Measurements from ENCODE around the gene RNASE13.

The RNASE13 gene, protein sequence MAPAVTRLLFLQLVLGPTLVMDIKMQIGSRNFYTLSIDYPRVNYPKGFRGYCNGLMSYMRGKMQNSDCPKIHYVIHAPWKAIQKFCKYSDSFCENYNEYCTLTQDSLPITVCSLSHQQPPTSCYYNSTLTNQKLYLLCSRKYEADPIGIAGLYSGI

DNA sequence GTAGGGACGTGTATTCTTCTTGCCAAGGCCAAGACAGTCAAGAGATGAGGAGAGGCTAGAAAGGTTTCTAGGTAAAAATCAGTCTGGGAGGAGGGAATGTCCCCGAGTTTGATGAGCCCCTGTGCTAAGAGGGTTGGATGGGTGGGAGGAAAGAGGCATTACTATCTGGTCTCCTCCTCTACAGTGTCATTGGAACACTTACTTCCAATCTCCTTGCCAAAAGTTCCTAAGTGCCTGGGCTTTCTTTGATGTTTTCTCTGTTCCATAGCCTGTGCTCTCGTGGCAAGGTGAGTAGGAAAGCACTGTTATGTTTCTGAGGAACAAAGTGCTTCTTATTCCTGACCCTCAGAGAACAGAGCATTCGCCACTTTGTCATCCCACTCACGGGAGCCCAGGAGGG lies at the start of gene RNASE13:
Gene RNASE13 (minus strand): TSS at position 101 of the 400 bp plus-strand sequence. CDS start 519 bp downstream, outside the sequence.
- DNase-seq: no peak

DNA sequence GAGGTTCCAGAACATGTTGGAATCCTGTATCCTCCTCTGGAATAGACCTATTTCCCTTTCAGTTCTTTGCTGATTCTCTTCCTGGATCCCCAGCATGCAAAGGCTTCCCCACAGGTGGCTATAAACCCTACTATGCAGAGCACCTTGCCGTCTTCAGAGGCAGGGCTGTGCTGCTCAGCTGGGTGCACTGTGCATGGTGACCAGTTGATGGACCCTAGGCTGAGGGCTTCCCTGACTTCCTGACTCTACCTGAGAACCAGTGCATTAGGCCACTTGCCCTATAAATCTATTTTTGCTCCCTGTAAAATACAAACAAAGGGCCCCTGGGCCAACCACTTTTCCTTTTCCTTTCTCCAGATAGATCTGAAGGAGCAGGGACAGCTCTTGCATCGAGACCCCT lies 49.8 kb upstream of the RNASE13 start:
- no peak for DNase-seq

DNA sequence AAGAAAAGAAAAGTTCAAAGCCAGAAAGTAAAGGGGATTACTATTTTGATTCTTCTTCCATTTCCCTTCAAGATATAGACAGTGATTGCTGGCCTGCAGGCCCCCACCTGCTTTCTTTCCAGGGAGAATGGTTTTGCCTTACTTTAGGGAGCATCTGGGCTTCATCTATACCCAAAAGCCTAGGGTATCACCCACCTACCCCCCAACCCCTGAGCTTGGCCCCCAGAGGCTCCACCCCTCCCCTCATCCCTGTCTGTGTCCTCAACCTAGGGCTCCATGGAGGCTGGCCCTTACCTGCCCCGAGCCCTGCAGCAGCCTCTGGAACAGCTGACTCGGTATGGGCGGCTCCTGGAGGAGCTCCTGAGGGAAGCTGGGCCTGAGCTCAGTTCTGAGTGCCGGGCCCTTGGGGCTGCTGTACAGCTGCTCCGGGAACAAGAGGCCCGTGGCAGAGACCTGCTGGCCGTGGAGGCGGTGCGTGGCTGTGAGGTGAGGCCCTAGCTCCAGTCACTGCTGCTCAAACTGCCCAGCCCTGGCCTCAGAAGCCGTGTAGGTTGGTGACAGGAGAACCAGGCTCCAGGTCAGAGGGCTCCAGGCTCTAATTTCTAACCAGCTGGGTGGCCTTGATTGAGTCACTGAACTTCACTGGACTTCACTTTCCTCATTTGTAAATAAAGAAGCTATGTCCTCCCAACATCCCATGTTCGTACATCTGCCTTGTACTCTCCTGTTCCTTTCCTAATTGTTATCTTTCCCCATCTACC lies 49.1 kb upstream of the RNASE13 start:
- DNase-seq: no peak

DNA sequence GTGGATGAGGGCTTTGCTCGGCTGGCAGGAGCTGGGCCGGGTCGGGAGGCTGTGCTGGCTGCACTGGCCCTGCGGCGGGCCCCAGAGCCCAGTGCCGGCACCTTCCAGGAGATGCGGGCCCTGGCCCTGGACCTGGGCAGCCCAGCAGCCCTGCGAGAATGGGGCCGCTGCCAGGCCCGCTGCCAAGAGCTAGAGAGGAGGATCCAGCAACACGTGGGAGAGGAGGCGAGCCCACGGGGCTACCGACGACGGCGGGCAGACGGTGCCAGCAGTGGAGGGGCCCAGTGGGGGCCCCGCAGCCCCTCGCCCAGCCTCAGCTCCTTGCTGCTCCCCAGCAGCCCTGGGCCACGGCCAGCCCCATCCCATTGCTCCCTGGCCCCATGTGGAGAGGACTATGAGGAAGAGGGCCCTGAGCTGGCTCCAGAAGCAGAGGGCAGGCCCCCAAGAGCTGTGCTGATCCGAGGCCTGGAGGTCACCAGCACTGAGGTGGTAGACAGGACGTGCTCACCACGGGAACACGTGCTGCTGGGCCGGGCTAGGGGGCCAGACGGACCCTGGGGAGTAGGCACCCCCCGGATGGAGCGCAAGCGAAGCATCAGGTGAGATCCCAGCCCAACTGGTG lies 47.0 kb upstream of the RNASE13 start:
- DNase-seq: no peak

DNA sequence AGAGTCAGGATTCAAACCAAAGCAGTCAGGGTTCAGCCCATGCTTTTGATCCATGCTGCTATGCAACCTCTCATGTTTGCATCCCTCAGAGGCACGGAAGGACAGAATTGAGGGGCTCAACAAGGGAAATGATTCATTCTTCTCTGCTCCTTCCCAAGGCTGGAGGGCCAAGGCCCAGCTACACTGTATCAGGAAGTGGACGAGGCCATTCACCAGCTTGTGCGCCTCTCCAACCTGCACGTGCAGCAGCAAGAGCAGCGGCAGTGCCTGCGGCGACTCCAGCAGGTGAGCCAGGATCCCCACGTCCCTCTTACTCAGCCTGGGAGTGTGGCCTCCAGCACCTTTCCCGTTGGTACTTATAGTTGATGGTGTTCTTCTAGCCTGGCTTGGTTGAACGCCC lies 44.1 kb upstream of the RNASE13 start:
- no peak for DNase-seq

DNA sequence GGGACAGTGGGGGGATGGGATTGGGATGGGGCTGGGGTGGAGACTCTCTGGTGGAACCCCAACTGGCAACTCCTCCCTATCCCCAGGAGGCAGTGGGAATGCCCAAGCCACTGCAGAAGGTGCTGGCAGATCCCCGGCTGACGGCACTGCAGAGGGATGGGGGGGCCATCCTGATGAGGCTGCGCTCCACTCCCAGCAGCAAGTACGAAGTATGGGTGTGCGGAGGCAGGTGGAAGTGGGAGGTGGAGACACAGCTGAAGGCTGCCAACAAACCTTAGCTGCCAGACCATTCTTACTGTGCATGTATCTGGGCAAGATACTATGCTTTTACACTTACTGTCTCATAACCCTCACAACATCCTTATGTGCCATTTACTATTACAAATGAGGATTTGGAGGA lies 43.7 kb upstream of the RNASE13 start:
- DNase-seq: no peak

DNA sequence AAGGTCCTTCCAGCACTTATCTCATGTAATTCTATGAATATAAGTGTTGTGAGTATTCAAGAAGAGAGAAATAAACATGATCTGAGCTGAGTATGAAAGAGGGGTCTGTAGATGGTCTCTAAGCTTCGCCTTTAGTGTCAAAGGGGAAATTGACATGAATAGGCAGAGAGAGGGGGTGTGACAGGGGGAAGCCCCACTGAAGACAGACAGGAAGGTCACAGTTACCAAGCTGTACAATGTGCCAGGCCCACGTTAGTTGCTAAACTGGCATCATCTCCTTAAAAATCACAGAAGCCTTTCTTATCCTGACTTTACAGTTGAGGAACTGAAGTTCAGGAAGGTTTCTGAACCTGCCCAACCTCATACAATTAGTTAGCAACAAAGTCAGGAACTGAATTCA lies 43.1 kb upstream of the RNASE13 start:
- DNase-seq: no peak

DNA sequence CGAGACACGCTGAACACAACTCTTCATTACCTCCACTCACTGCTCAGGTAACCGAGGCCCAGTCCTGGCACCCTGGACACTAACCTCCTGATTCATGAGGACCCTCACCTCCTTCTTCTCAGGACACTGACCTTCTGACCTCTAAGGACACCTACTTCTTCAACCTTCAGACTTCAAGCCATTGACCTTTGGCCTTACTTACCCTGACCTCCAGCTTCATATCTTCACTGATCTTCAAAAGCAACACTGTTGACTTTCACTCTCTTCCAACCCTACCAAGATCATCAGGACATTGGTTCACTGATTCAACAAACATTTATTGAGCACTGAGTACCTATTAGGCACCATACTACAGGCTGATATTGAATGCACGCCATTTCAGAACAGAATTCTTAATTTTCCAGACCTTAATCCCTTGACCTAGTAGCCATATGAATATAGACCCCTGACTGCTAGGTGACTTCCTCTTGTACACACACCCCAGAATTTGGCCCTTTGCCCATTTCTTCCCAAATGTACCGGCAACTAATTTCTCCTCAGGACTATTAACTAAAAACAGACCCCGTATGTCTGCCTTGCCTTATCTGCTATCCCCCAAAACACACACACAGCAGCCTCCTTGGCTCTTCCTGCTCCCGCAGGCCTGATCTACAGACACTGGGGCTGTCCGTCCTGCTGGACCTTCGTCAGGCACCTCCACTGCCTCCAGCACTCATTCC lies 41.3 kb upstream of the RNASE13 start:
- no peak for DNase-seq

DNA sequence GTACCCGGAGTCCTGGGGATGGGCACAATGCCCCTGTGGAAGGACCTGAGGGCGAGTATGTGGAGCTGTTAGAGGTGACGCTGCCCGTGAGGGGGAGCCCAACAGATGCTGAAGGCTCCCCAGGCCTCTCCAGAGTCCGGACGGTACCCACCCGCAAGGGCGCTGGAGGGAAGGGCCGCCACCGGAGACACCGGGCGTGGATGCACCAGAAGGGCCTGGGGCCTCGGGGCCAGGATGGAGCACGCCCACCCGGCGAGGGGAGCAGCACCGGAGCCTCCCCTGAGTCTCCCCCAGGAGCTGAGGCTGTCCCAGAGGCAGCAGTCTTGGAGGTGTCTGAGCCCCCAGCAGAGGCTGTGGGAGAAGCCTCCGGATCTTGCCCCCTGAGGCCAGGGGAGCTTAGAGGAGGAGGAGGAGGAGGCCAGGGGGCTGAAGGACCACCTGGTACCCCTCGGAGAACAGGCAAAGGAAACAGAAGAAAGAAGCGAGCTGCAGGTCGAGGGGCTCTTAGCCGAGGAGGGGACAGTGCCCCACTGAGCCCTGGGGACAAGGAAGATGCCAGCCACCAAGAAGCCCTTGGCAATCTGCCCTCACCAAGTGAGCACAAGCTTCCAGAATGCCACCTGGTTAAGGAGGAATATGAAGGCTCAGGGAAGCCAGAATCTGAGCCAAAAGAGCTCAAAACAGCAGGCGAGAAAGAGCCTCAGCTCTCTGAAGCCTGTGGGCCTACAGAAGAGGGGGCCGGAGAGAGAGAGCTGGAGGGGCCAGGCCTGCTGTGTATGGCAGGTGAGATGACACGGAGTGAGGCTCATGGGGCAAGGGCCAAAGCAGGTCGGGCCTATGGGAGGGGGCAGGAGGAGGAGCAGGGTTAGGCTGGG lies 40.0 kb upstream of the RNASE13 start:
- DNase-seq: no peak

DNA sequence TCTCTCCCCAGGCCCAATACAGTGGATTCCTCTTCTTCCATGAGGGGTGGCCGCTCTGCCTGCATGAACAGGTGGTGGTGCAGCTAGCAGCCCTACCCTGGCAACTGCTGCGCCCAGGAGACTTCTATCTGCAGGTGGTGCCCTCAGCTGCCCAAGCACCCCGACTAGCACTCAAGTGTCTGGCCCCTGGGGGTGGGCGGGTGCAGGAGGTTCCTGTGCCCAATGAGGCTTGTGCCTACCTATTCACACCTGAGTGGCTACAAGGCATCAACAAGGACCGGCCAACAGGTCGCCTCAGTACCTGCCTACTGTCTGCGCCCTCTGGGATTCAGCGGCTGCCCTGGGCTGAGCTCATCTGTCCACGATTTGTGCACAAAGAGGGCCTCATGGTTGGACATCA lies 39.3 kb upstream of the RNASE13 start:
- DNase-seq: no peak

DNA sequence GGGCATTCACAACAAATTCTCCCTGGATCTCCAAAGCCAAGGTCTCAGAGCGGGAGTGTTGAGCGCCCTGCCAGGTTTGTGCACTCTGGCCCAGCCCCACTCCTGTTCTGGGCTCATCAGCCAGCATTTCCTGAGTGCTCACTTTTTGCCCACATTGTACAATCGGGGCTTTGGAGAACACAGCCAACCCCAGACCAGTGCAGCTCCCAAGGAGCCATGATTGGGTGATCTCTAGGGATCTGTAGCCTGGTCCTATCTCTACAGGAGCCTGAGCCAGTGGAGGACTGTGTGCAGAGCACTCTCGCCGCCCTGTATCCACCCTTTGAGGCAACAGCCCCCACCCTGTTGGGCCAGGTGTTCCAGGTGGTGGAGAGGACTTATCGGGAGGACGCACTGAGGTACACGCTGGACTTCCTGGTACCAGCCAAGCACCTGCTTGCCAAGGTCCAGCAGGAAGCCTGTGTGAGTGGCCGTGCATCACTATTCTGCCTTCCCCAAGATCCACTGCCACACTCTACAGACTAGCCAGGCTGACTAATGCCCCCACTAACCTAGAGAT lies 38.3 kb upstream of the RNASE13 start:
- DNase-seq: no peak

DNA sequence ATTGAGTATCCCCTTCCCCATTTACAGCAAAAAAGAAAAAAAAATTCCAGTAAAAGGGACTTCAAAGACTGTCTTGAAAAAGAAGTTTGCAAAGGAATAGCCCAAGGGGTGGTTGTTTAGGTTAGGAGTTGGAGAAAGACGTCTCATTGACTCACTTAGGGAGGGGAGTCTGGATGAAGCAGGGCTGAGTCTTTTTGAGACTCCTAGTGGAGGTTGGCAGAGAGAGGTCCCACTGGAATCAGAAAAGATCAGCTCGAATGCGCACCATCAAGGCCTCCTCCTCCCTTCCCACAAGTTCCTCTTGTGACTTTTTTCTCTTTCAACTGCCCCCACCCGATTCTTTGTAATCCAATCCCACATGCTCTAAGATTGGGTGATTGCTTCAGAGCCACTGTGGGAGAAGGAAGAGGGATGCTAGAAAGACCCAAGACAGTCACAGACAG lies 37.4 kb upstream of the RNASE13 start:
- DNase-seq: no peak

DNA sequence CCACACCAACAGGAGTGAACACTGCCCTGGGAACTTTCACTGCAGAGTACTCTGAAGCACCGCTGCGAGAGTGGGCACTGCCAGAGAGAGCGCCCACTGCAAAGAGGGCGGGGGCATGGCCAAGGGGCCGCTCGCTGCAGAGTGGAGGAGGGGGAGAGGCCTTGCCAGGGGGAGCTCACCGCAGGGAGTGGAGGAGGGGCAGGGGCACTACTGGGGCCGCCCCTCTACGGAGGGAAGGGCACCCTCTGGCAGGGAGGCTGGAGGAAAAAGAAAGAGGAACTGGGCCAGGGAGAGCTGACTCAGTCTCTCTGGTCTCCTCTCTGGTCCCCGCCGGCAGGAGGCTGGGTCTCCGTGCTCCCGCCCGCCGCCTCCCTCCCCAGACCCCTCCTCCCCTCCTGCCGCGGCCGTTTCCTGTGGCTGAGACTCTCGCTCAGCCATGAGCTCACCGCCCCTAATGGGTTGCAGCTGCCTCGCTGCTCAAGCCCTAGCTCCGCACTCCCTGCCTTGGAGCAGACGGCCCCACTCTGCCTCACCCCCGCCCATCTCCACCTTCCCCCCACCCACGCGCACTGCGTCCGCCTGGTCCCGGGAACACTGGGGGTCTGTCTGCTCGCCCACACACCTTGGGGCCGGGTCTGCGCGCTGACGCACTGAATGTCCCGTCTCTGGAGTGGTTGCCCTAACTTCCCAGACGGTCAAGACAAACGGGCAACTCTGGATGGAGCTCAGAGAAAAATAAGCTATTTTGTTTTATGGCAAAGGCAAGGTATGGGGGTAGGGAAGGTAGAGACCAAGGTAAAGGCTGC lies 36.8 kb upstream of the RNASE13 start:
- no peak for DNase-seq

DNA sequence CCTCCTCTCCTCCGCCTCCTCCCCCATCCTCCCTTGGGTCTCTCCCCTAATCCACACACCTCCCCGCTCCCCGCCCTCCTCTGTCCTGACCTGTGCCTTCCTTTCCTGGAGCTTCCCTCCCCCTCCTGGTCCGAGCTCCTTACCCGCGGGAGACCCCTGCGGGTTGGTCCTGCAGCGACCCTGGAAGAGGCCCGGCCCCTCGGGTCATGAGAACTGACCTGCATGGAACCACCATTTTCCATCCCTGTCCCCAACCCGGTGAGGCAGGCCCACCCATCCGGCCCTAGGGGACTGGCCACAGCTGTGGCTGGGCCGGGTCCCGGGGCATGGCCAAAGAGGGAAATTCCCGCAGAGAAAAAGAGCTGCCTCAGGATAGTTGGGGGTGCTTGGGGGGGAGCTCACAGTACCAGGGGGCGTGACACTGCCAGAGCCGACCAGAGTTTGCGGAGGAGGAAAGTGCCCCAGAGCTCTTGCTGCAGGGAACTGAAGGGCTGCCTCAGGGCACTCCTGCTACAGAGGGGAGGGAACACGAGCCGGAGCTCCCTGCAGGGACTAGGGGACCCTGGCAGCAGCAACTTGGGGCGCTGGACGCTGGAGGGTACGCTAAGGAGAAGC lies 36.1 kb upstream of the RNASE13 start:
- no peak for DNase-seq

DNA sequence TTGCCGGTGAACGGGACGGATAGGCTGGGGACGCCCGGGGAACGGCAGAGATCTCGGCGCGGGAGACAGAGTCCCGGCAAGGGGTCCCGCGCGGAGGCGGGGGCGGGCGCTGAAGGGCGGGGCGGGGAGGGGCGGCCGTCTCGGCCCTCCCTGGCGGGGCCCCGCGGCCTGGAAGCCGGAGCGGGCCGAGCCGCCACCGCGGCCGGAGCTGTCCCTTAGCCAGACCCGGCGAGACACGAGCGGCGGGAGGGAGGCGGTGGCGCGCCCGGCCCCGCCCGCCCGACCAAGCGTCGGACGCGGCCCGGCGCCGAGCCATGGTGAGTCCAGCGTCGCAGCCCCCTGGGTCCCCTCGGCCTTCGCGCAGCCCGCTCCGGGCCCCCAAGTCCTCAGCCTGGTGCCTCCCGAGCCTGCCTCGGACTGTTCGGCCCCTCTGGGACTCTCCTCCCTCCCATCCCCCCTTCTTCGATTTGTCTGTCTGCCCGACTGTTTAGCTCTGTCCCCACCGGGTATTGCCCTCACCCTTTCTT lies 35.5 kb upstream of the RNASE13 start, which contains the start of gene ARHGEF40:
Gene ARHGEF40 (plus strand): TSS at position 222 of the 527 bp plus-strand sequence. CDS start 93 bp downstream, at position 315.
- no peak for DNase-seq

DNA sequence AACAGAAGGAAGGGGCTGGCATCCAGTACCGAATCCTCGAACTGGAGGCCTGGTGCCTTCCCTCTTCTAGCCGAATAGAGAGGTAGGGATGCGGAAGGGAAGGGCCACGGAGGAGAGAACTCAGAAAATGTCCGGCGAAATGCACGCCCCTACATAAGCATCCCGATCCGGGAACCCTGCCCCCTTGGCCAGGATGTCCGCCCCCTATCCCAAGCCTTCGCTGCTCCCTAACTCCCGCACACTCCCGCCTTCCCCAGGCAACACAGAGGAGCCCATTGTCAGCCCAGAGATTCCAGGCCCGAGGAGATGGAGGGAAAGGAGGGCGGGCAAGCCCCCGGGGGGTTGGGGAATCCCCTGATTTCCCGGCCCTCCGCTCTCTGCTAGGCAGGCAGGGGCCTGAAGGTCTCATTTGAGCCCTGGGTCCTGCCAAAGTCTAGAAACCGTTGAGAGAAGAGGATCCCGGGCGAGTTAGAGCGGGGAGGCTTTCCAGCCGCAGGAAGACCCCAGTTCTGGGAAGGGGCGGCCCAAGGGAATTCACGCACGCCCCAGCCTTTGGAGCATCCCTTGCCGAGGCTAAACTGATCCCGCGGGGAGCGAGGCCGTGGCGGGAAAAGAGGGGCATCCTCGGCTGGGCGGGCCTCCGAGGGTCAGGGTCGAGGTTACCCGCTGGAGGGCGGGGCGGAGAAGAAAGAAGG lies 34.9 kb upstream of the RNASE13 start:
- no peak for DNase-seq

DNA sequence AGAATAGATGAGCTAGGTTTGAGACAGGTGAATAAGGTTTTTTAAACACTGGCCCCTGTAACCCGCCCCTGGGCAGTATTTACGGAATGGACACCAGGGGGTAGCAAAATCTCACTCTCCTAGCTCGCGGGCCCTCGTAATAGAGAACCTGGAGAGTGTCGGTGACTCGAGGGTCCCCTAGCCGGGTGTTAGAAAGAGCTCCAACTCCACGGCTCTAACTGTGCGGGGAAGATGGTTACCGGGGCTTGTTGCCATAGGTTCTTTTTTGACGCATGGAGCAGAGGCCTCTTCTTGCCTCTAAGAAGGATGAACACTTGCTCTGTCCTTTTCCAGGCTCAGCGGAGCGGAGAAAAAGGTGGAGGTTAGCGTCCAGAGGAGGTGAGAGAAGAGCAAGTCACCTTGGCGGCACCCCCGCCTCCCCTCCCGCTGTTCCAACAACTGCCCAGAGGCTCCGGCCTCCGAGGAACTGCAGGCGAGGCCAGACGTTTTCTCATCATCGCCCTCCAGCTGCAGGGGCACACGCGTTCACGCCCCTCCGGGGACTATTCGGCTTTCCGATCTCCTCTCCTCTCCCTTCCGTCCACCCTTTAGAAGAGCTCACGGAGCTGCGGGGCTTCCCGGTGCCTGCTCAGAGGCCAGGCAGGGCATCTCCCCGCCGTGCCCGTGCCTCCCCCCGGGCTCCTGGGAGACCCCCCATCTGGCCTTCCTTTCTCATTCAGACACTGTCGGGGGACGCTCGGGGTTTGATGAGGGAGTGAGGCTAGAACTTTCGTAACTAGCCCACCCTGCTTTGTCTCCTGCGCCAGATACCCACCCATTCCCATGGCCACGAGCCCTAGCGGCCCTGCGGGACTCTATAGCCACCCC lies 34.1 kb upstream of the RNASE13 start:
- no peak for DNase-seq

DNA sequence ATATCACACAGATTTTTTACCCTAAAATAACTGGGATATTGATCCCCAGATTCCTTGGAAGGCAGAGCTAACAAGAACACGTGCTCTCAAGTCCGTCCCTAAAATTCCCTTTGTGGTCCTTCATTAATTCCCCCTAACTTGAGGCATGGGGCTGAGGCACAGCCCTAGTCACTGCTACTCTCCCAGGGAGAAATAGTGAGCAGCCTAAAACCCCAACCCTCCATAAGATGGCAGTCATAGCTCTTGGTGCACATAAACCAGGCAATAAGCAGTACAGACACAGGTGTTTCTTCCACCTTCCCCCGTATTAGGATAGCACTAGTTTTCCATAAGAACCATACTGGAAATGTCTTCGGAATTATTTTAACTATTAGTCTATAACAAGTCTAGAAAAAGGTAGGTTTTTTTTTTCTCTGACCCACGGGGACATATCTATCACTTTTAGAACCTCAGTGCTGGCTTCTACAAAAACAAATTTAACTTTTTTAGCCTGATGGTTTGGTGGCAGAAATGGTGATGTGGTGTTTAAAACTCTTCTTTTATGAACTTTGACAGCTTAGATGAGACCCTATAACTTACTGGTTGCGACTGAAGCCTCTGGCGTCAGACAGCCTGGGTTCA lies 32.4 kb upstream of the RNASE13 start:
- no peak for DNase-seq
